Activated T-cell treated with anti-CD3 and anti-CD28 coated beads, Interleukin-2, amount 50 U/mL, for 48 hours (primary cell): ENCODE measurements around the gene DUSP5.
"Not testable (repeated sequence)": the region's sequence is repeated elsewhere in the genome, so short reads cannot be mapped to it uniquely, and the experiment has no call there.

Experiments used
- DNase-seq, 2 experiments: peaks; one replicate each; pipeline ENCODE4 v3.0.0-alpha.2; 2020

Gene DUSP5, protein sequence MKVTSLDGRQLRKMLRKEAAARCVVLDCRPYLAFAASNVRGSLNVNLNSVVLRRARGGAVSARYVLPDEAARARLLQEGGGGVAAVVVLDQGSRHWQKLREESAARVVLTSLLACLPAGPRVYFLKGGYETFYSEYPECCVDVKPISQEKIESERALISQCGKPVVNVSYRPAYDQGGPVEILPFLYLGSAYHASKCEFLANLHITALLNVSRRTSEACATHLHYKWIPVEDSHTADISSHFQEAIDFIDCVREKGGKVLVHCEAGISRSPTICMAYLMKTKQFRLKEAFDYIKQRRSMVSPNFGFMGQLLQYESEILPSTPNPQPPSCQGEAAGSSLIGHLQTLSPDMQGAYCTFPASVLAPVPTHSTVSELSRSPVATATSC

GRCh38 chr10:110497438-110498086 is at the start of gene DUSP5:
Gene DUSP5 (plus strand): TSS chr10:110497907. CDS start chr10:110498122, 215 bp downstream.
- DNase-seq, result peak; percentile 98 to 99

DNA sequence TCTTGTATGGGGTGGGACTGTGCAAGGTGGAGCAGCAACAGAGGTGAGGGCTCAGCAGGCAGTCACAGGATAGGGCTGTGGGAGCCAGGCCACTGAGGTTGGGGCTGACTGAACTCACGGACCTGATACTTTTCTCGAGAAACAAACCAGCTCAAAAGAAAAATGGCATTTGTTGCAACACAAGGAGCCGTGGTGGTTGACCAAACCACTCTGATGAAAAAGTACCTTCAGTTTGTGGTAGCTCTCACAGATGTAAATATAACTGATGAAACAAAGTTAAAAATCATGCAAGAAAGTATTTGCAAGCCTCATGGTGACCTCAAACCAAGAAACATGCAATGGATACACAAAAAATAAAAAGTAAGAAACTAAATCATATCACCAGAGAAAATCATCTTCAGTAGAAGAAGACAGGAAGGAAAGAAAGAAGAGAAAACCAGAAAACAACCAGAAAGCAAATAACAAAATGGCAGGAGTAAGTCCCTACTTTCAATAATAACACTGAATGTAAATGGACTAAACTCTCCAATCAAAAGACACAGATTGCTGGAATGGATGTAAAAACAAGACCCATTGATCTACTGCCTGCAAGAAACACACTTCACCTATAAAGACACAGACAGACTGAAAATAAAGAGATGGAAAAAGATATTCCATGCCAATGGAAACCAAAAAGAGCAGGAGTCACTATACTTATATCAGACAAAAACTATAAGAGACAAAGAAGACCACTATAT is 48.9 kb upstream of the DUSP5 start:
- peak; percentile 12 to 19 for DNase-seq

- DNase-seq, result peak; percentile 52 to 54
These were observed 42.3 kb upstream of the DUSP5 start for GRCh38 chr10:110455446-110455845.

DNA sequence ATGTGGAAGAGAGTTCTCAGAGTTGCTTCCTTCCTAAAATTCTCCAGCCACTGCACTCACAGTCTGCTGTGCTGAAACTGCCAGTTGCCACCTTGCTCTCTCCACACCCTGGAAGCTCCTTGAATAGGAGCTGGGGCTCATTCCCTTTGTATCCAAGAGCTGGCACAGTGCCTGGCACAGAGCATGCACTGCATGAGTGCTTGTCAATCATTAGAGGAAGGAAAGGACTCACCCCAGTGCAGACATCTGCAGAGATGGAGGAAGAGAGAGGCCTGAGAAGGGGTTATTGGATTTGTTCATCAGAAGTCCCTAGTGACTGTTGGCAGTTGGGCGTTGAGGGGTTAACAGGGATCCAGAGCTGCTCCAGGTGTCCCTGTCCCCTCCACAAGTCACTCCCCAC is 41.7 kb upstream of the DUSP5 start:
- DNase-seq, result no peak

DNA sequence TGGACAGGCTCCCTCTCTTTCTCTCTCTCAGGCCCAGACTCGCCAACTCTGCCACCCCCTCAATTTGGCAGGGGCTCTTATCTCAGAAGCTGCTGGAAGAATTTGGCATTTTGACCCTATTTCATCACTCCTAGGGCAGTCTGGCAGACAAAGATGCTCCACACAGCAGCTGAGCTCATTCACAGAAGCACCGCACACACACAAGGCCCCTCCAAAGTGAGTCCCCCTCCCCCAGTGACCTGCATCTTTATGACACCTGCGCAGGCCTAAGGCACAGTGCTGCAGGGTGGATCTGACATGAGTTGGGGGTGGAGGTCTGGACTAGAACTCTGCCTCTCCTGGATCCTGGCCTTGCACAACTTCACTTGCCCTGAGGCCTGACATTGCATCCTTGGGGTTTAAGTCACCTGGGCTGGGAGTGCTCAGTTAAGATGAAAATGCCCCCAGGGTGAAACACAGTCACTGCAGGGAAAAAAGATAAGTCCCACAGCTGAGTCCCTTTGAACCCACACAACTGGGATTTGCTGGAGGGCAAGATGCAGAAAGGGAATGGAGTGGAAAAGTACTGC is 41.1 kb upstream of the DUSP5 start:
- DNase-seq, result no peak

GRCh38 chr10:110457851-110458250 is 39.9 kb upstream of the DUSP5 start:
- peak in 1 of 2 experiments; percentile 15 for DNase-seq

- DNase-seq, result peak in 1 of 2 experiments; percentile 15
These were observed 39.3 kb upstream of the DUSP5 start for GRCh38 chr10:110458266-110458920.

GRCh38 chr10:110459600-110459999 is 38.1 kb upstream of the DUSP5 start:
- DNase-seq, result no peak

- peak; percentile 39 to 55 for DNase-seq
These were observed 37.4 kb upstream of the DUSP5 start for GRCh38 chr10:110460111-110460809.

DNA sequence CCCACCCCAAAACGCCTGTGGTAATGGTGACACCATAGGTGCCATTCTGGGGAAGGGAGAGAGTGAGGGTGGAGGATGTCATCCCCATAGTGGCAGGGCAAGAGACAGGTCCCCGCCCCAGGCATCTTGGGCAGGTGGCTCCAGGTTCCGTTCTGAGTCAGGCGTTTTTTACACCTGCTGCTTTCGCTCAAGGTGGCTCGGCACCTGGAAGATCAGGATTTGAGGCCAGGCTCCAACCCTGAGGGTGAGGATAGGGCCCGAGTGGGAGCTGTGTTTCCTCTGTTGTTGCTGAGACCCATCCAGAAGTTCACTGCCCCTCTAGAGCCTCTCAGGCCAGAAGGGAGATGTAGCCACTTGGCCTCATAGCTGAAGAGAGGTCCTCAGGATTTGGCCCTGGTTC is 36.6 kb upstream of the DUSP5 start:
- no peak for DNase-seq

- no peak for DNase-seq
These were observed 36.2 kb upstream of the DUSP5 start for GRCh38 chr10:110461530-110461929.

DNA sequence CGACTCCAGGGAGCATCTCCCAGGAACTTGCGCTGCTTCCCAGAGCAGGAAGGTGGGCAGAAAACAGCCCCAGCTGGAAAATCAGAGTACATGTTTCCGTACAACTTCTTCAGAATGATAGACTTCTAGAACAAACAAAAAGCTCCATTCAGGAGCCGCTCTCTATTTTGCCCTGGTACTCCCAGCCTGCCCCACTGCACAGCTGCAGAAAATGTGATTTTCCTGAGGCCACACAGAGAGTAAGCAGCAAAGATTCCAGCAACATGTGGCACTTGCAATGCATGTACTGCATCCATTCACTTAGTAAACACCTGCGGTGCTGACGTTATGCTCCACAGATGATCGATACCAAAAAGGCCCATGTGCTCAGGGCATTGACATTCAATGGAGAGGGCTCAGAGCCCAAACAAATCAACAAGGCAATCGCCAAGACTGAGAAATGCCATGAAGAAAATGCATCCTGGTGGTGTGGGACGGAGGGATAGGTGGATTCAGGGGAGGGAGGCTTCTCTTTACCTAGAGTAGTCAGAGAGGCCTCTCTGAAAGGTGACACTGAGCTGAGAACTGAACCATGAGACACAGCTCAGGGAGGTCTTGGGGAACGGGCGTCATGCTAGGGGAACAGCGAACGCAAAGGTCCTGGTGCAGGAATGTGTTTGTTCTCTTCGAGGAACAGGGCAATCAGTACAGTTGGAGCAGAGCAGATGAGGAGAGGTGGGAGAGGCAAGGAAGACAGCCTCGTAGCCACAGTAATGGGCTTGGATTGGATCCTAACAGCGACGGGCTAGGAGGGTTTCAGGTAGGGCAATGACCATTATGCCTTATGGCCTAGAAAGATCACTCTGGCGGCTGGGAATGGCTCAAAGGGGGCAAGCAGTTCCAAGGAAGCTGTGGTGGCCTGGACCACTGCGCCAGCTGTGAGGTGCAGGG is 35.3 kb upstream of the DUSP5 start:
- DNase-seq, result no peak

- DNase-seq, result not testable (repeated sequence)
These were observed 29.4 kb upstream of the DUSP5 start for GRCh38 chr10:110468258-110468657.

- DNase-seq, result not testable (repeated sequence)
These were observed 27.2 kb upstream of the DUSP5 start for GRCh38 chr10:110470541-110470940.

DNA sequence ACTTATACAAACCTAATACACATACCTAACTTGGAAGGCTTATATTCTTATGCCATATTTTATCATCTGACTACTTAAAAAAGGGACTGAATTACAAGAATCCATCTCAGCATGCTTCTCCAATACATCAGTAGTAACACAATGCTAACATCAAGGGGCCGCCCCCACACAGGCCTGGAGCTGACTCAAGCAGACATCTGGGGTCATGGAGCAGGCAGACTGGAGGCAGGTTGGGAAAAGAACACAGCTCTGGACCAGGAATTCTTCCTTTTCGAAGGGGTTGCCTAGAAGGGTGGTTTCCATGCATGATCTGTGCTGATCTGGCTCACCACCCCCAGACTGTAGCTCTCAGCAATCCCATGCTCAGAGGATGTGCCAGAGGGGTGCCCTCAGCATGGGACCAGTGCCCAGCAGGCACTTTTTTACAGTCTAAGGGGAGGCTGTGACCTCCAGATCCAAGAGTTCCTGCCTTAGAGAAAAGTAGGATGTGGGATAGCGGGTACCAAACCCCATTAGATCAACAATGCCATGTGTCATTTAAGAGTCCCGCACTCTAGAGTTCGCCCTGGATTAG is 26.1 kb upstream of the DUSP5 start:
- DNase-seq, result no peak

GRCh38 chr10:110474017-110474416 is 23.7 kb upstream of the DUSP5 start:
- no peak for DNase-seq

GRCh38 chr10:110474826-110475225 is 22.9 kb upstream of the DUSP5 start:
- no peak for DNase-seq

GRCh38 chr10:110475722-110476515 is 21.8 kb upstream of the DUSP5 start:
- DNase-seq, result no peak

GRCh38 chr10:110479710-110480109 is 18.0 kb upstream of the DUSP5 start:
- no peak for DNase-seq

DNA sequence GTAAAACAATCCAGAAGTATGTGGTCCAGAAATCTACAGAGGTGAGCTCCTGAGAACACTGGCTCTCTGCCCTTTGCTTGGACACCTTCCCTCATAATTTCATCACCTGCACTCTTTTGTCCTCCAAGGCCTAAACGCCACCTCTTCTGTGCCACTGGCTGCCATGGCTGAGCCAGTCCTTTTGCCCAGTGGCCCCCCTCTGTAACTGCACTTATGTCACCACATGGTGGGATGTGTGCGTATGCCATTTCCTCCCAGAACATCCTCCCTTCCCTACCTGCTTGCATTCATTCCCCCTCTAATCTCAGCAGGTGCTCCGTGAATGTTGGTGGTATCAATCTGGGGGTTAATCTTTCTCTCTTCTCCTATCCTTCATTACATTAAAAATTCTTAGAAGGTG is 17.3 kb upstream of the DUSP5 start:
- DNase-seq, result no peak
